ENCODE measurements around the gene GTPBP2.
"Not testable (repeated sequence)": the region's sequence is repeated elsewhere in the genome, so short reads cannot be mapped to it uniquely, and the experiment has no call there.

Gene GTPBP2

GRCh38 chr6:43623880-43624785 lies 4.9 kb downstream of the GTPBP2 start:
- no peak for DNase-seq (ENCODE audit: low read depth in 3 of 3)

- DNase-seq (ENCODE audit: low read depth in 3 of 3): no peak
These were observed 6.5 kb downstream of the GTPBP2 start for GRCh38 chr6:43622541-43622940.

GRCh38 chr6:43621836-43622180 lies 7.3 kb downstream of the GTPBP2 start:
- no peak for DNase-seq (ENCODE audit: low read depth in 3 of 3)

- DNase-seq (ENCODE audit: low read depth in 3 of 3): no peak
These were observed 7.8 kb downstream of the GTPBP2 start for GRCh38 chr6:43621078-43621835.

GRCh38 chr6:43616725-43617472 lies 12.2 kb downstream of the GTPBP2 start:
- DNase-seq (ENCODE audit: low read depth in 3 of 3): no peak

GRCh38 chr6:43614396-43614730 lies 14.7 kb downstream of the GTPBP2 start:
- DNase-seq (ENCODE audit: low read depth in 3 of 3): no peak

- no peak for DNase-seq (ENCODE audit: low read depth in 3 of 3)
These were observed 15.2 kb downstream of the GTPBP2 start for GRCh38 chr6:43613721-43614395.

GRCh38 chr6:43610431-43610830 lies 18.6 kb downstream of the GTPBP2 start:
- no peak for DNase-seq (ENCODE audit: low read depth in 3 of 3)

- no peak for DNase-seq (ENCODE audit: low read depth in 3 of 3)
These were observed 19.7 kb downstream of the GTPBP2 start for GRCh38 chr6:43609402-43609801.

GRCh38 chr6:43608807-43609206 lies 20.3 kb downstream of the GTPBP2 start:
- DNase-seq (ENCODE audit: low read depth in 3 of 3): no peak

- peak; percentile 15 to 38 (median 25) for DNase-seq (ENCODE audit: low read depth in 3 of 3)
These were observed 20.7 kb downstream of the GTPBP2 start for GRCh38 chr6:43608310-43608763.

GRCh38 chr6:43606019-43606418 lies 23.0 kb downstream of the GTPBP2 start:
- no peak for DNase-seq (ENCODE audit: low read depth in 3 of 3)

GRCh38 chr6:43604174-43604573 lies 24.9 kb downstream of the GTPBP2 start:
- no peak for DNase-seq (ENCODE audit: low read depth in 3 of 3)

GRCh38 chr6:43600595-43600994 lies 28.5 kb downstream of the GTPBP2 start:
- DNase-seq (ENCODE audit: low read depth in 3 of 3): no peak

GRCh38 chr6:43593938-43594337 lies 35.1 kb downstream of the GTPBP2 start:
- no peak for DNase-seq (ENCODE audit: low read depth in 3 of 3)

- DNase-seq (ENCODE audit: low read depth in 3 of 3): not testable (repeated sequence)
These were observed 39.5 kb downstream of the GTPBP2 start for GRCh38 chr6:43589564-43589963.

- DNase-seq (ENCODE audit: low read depth in 3 of 3): no peak
These were observed 40.9 kb downstream of the GTPBP2 start for GRCh38 chr6:43588194-43588593.

- no peak for DNase-seq (ENCODE audit: low read depth in 3 of 3)
These were observed 44.0 kb downstream of the GTPBP2 start for GRCh38 chr6:43584892-43585570.

GRCh38 chr6:43582911-43583310 lies 46.2 kb downstream of the GTPBP2 start:
- DNase-seq (ENCODE audit: low read depth in 3 of 3): no peak

GRCh38 chr6:43579171-43579570 lies 49.9 kb downstream of the GTPBP2 start:
- DNase-seq (ENCODE audit: low read depth in 3 of 3): no peak

GRCh38 chr6:43578748-43579147 lies 50.3 kb downstream of the GTPBP2 start:
- DNase-seq (ENCODE audit: low read depth in 3 of 3): no peak

Data from stimulated activated CD4-positive, alpha-beta T cell treated with anti-CD3 and anti-CD28 coated beads, TNF-alpha, amount 100 ng/mL, for 48 hours (primary cell).